Endothelial cell of umbilical vein (primary cell): ENCODE data around the gene SUPT4H1. TPM values are rescaled to one million over a fixed set of nuclear protein-coding genes. Genes with fewer than 3 reads are reported as not detected.

ENCODE experiments used
- BruUV-seq: library from RNA; stranded (reverse); fragments of 400-500 nt; replicated peaks from 2 replicates; lab custom pipeline; 2021; lab: Mats Ljungman, UMichigan
- CTCF ChIA-PET: fragments of 300-600, 350-600 bp; sonication (Branson Sonifier 250); formaldehyde crosslinking; loops from one replicate; lab custom pipeline; 2021; ENCODE audit warnings: antibody characterized with exemption, inconsistent platforms; lab: Charles Lee
- POLR2A ChIA-PET: fragments of 300-600, 350-600 bp; sonication (Branson Sonifier 250); formaldehyde crosslinking; loops from one replicate; lab custom pipeline; 2021; ENCODE audit warnings: antibody characterized with exemption, inconsistent platforms; lab: Charles Lee
- DNase-seq: peaks from one replicate; pipeline ENCODE4 v3.0.0-alpha.2; 2011; ENCODE audit warnings: low read depth, low spot score
- FAIRE-seq: peaks from 2 replicates; lab custom pipeline; 2011; peaks lifted over from hg19 to GRCh38; lab: Jason Lieb, UNC
- H2AFZ ChIP-seq: 2 replicates; pipeline ENCODE4 v1.6.0; 2012; ENCODE audit warnings: low read depth, low read length, control low read depth, inconsistent platforms
- H3K27ac ChIP-seq: 2 replicates; pipeline ENCODE4 v1.5.1; 2011; ENCODE audit warnings: low read depth, mild to moderate bottlenecking, control low read depth, low read length, moderate library complexity; ENCODE audit not compliant: insufficient read depth
- H3K27me3 ChIP-seq, 2 experiments: 2 replicates each; pipeline versions ENCODE4 v1.6.0 to v1.6.1; 2011; ENCODE audit warnings: low read length in 2 of 2, mixed read lengths in 1 of 2; ENCODE audit not compliant: control insufficient read depth in 2 of 2, insufficient read depth in 2 of 2
- H3K36me3 ChIP-seq, 2 experiments: 2 replicates in 1 of 2; 3 replicates in 1 of 2; pipeline ENCODE4 v1.5.1; 2011; ENCODE audit warnings: low read length in 2 of 2, mild to moderate bottlenecking in 1 of 2, moderate library complexity in 1 of 2; ENCODE audit not compliant: control insufficient read depth in 2 of 2, insufficient read depth in 2 of 2; ENCODE audit errors: extremely low read depth in 1 of 2
- H3K4me1 ChIP-seq: 3 replicates; pipeline ENCODE4 v1.5.1; 2011; ENCODE audit warnings: mild to moderate bottlenecking, low read length; ENCODE audit not compliant: control insufficient read depth, insufficient read depth; ENCODE audit errors: extremely low read depth
- H3K4me2 ChIP-seq: 2 replicates; pipeline ENCODE4 v1.6.1; 2011; ENCODE audit warnings: low read length, control low read depth, mixed read lengths; ENCODE audit not compliant: insufficient read depth
- H3K4me3 ChIP-seq, 3 experiments: fragments of 200-600 bp in 1 of 3; sonication (generic), shearing (Covaris generic) in 1 of 3; replicated peaks in 1 of 3; 2 replicates each; pipeline ENCODE4 v1.5.1; 2011 to 2016; ENCODE audit warnings: control low read depth in 3 of 3, low read length in 3 of 3, mild to moderate bottlenecking in 2 of 3, inconsistent platforms in 1 of 3, low read depth in 1 of 3, moderate library complexity in 1 of 3; ENCODE audit not compliant: insufficient read depth in 1 of 3
- H3K79me2 ChIP-seq: 2 replicates; pipeline ENCODE4 v1.6.0; 2012; ENCODE audit warnings: low read length, inconsistent platforms; ENCODE audit not compliant: control insufficient read depth, insufficient read depth
- H3K9ac ChIP-seq: replicated peaks from 2 replicates; pipeline ENCODE3; 2011; ENCODE audit warnings: low read length, control low read depth; ENCODE audit not compliant: insufficient read depth; ENCODE audit errors: extremely low read depth
- H3K9me1 ChIP-seq: replicated peaks from 3 replicates; pipeline ENCODE4 v1.6.0; 2011; ENCODE audit warnings: mild to moderate bottlenecking, low read length; ENCODE audit not compliant: control insufficient read depth, insufficient read depth; ENCODE audit errors: extremely low read depth
- H3K9me3 ChIP-seq: replicated peaks from 2 replicates; pipeline ENCODE4 v1.5.1; 2012; ENCODE audit warnings: low read length, inconsistent platforms; ENCODE audit not compliant: control insufficient read depth, insufficient read depth
- H4K20me1 ChIP-seq: replicated peaks from 2 replicates; pipeline ENCODE3; 2011; ENCODE audit warnings: mild to moderate bottlenecking, low read length; ENCODE audit not compliant: control insufficient read depth, insufficient read depth; ENCODE audit errors: extremely low read depth
- EZH2 ChIP-seq: IDR thresholded peaks from 2 replicates; pipeline ENCODE4 v1.6.1; 2012; ENCODE audit warnings: borderline replicate concordance, low read depth, mild to moderate bottlenecking, moderate library complexity, low read length, inconsistent platforms; ENCODE audit not compliant: severe bottlenecking
- FOS ChIP-seq: IDR thresholded peaks from 2 replicates; pipeline ENCODE4 v1.6.1; 2011; ENCODE audit warnings: mild to moderate bottlenecking, low read length, moderate library complexity, borderline replicate concordance; ENCODE audit not compliant: insufficient read depth
- GATA2 ChIP-seq: IDR thresholded peaks from 2 replicates; pipeline ENCODE4 v1.7.0; 2011; ENCODE audit warnings: low read depth, mild to moderate bottlenecking, moderate library complexity, mixed read lengths, low read length; ENCODE audit not compliant: insufficient read length, insufficient read depth
- JUN ChIP-seq: IDR thresholded peaks from 2 replicates; pipeline ENCODE4 v1.6.1; 2011; ENCODE audit warnings: borderline replicate concordance, low read depth; ENCODE audit not compliant: insufficient read length, insufficient read depth
- MAX ChIP-seq: IDR thresholded peaks from 2 replicates; pipeline ENCODE4 v1.6.1; 2011; ENCODE audit not compliant: insufficient read depth, insufficient read length
- MYC ChIP-seq: IDR thresholded peaks from one replicate; pipeline ENCODE4 v1.6.1; 2011; ENCODE audit warnings: mild to moderate bottlenecking, low read depth, low read length
- POLR2A ChIP-seq: IDR thresholded peaks from 2 replicates; pipeline ENCODE4 v1.6.1; 2012; ENCODE audit warnings: low read depth, mild to moderate bottlenecking, control low read depth, low read length
- POLR2AphosphoS5 ChIP-seq: IDR thresholded peaks from 2 replicates; pipeline ENCODE4 v1.6.1; 2012; ENCODE audit warnings: low read depth, mild to moderate bottlenecking, control low read depth, low read length, moderate library complexity; ENCODE audit not compliant: insufficient read depth
- dilution Hi-C: fragments of 300-500 bp; cut with MboI; formaldehyde crosslinking; loops from one replicate; pipeline ENCODE4 v1.15.0; 2019; ENCODE audit warnings: low sequenced_read_pairs; ENCODE audit not compliant: extremely low pct_ligation_motif_present
- intact Hi-C: fragments of 100-400 bp; cut with micrococcal nuclease; formaldehyde crosslinking; loops from one replicate; pipeline ENCODE4 v1.10.0; 2022
- polyA plus RNA-seq, 4 experiments: library from polyadenylated mRNA; depleted of rRNA in 3 of 4; stranded (reverse) in 3 of 4; unstranded in 1 of 4; fragments of >200 nt; gene quantifications; 2 replicates each; pipeline versions ENCODE4 v1.2.1 to v1.2.3, GENCODE V29; 2011 to 2012; ENCODE audit warnings: missing spikeins in 1 of 4
- total RNA-seq: library from RNA; stranded (reverse); gene quantifications from 2 replicates; pipeline ENCODE4 v1.2.3, GENCODE V29; 2021
- TF ChIP-seq, protein P1 (sequence below), 2 donors: IDR thresholded peaks; 1 replicate in 1 of 2; 2 replicates in 1 of 2; pipeline ENCODE4 v1.5.1; 2011; ENCODE audit warnings: low read length in 2 of 2, mild to moderate bottlenecking in 2 of 2, moderate library complexity in 2 of 2, control low read depth in 1 of 2, inconsistent platforms in 1 of 2, low read depth in 1 of 2; ENCODE audit not compliant: insufficient read depth in 1 of 2; ENCODE audit errors: extremely low read depth in 1 of 2

Gene SUPT4H1
- total and polyA plus RNA-seq, 2 donors (not counting 3 experiments of a cell fraction or from before 2014, with no cell fraction given) = 77.5 to 154 TPM

DNA sequence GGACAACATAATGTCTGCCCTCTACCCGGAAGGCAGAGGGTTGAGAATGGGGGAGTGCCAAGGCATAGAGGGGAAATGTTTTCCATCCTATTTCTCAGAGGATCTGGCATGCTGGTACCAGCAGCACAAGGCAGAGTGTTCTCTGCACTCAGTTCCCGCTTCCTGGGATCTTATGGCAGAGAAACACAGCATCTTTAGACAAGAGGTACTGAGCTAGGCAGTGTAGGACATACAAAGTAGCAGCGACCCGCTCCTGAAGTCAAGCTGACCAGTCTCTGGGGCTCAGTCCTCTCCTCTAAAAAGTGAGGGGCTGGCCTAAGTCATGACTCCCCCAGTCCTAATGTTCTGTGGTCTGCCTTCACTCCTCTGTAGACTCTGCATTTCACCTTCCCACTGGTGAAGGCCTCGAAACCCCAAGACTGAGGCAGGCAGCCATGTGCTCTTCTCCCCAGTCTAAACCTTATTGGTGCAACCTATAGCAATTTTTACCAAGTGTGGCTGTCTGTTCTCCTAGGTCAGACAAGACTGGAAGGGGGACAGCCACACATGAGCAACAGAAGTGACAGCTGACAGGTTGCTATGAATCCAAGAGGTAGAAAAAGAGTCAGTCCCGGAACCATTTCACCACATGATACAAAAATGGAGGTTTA lies 12.1 kb downstream of the SUPT4H1 start:
- BruUV-seq = no TSS peak
- ChIA-PET POLR2A (interaction anchor here (0.6 to 3.2 kb wide), 2 partner anchors 12 to 656 kb away, joined by 3 to 12 read pairs; partner anchors contain the start of gene SUPT4H1), CTCF (interaction anchor here (0.7 kb wide), 1 partner anchor 22 kb away, joined by 4 read pairs; no protein-coding TSS in a partner anchor)
- Histone ChIP-seq H2AFZ (peak overlapping the region; percentile 75), H4K20me1 (no peaks in the 10 kb centered on the region), H3K4me3 (no peak overlapping the region), H3K27ac (no peak overlapping the region), H3K9me1 (no peaks in the 10 kb centered on the region), H3K4me2 (no peak overlapping the region), H3K79me2 (no peaks in the 10 kb centered on the region), H3K4me1 (peaks cover 4% of the 10 kb centered on the region), H3K27me3 (no peaks in the 10 kb centered on the region), H3K36me3 (peaks cover 3% of the 10 kb centered on the region in 2 experiments), H3K9me3 (no peaks in the 10 kb centered on the region), H3K9ac (no peak overlapping the region)
- intact Hi-C loops (no loop called here), dilution Hi-C loops (no loop called here)
- FAIRE-seq (no peak), DNase-seq (no peak)
- TF ChIP-seq FOS = no peak
- no peak for TF ChIP-seq GATA2
- TF ChIP-seq MYC = no peak
- TF ChIP-seq, protein P1, sequence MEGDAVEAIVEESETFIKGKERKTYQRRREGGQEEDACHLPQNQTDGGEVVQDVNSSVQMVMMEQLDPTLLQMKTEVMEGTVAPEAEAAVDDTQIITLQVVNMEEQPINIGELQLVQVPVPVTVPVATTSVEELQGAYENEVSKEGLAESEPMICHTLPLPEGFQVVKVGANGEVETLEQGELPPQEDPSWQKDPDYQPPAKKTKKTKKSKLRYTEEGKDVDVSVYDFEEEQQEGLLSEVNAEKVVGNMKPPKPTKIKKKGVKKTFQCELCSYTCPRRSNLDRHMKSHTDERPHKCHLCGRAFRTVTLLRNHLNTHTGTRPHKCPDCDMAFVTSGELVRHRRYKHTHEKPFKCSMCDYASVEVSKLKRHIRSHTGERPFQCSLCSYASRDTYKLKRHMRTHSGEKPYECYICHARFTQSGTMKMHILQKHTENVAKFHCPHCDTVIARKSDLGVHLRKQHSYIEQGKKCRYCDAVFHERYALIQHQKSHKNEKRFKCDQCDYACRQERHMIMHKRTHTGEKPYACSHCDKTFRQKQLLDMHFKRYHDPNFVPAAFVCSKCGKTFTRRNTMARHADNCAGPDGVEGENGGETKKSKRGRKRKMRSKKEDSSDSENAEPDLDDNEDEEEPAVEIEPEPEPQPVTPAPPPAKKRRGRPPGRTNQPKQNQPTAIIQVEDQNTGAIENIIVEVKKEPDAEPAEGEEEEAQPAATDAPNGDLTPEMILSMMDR (IDR thresholded peaks at IDR 0.05; ENCODE audit: extremely low read depth in 1 of 2, insufficient read depth in 1 of 2, low read depth in 1 of 2, low read length in 2 of 2) = no peak
- TF ChIP-seq JUN = no peak
- no peak for TF ChIP-seq POLR2A
- no peak for TF ChIP-seq EZH2
- no peak for TF ChIP-seq MAX
- TF ChIP-seq POLR2AphosphoS5 = no peak
